ENCODE measurements around the gene EYS.

DNA sequence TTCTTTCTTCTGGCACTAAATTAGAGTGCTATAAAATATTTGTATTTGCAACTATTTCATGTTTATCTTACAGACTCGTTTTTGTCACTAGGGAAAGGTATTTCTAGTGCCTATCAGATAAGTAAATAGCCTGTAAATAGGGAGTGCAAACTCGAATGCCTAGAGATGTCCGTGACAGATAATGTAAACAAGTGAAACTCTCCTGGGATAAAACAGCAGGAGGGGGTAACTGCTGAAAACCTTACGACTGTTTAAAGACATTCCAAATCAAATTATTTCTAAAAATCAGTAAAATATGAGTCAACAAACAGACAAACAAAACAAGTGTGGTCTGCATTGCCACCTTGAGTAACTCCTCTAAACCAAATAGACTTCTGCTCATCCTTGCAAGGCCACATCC lies 932.1 kb downstream of the EYS start:
- TF ChIP-seq EZH2phosphoT487 (IDR thresholded peaks at IDR 0.05; ENCODE audit: insufficient read depth, low read depth) (no peak), EZH2 (IDR thresholded peaks at IDR 0.05; ENCODE audit: insufficient read depth, poor library complexity, severe bottlenecking) (no peak)

Measured in GM23248 (cell line).